HepG2 (cell line): Measurements from ENCODE around the gene STS. TPM values are rescaled to one million over a fixed set of nuclear protein-coding genes. Genes with fewer than 3 reads are reported as not detected.

ENCODE experiments used
- GATA4 ChIP-seq: sonication (generic); IDR thresholded peaks from 2 replicates; pipeline ENCODE4 v1.6.1; 2016; ENCODE audit warnings: antibody characterized with exemption, low read depth, borderline replicate concordance
- GPN1 ChIP-seq: sonication (generic); formaldehyde crosslinking; IDR thresholded peaks from 2 replicates; pipeline ENCODE4 v1.5.1; 2020; ENCODE audit warnings: missing genetic modification reagents, borderline replicate concordance
- HOMEZ ChIP-seq: IDR thresholded peaks from 2 replicates; pipeline ENCODE4 v1.6.1; 2016; ENCODE audit warnings: low read depth
- IRX3 ChIP-seq: sonication (generic); formaldehyde crosslinking; IDR thresholded peaks from 2 replicates; pipeline ENCODE4 v1.8.1; 2023; ENCODE audit warnings: mild to moderate bottlenecking, low read depth, missing genetic modification reagents, borderline replicate concordance
- MYC ChIP-seq: sonication (generic); formaldehyde crosslinking; IDR thresholded peaks from 2 replicates; pipeline ENCODE4 v1.9.0; 2021; ENCODE audit warnings: missing genetic modification reagents, borderline replicate concordance
- NFE2L2 ChIP-seq: fragments of 150-350 bp; IDR thresholded peaks from 2 replicates; pipeline ENCODE4 v1.6.1; 2014; ENCODE audit warnings: low read length
- SALL1 ChIP-seq: sonication (generic); formaldehyde crosslinking; IDR thresholded peaks from 2 replicates; pipeline ENCODE4 v1.8.0; 2022; ENCODE audit warnings: mild to moderate bottlenecking, missing genetic modification reagents
- SOX6 ChIP-seq, 2 experiments: fragments of 450-650 bp in 1 of 2; sonication (generic) in 1 of 2; formaldehyde crosslinking in 1 of 2; IDR thresholded peaks; 2 replicates each; pipeline versions ENCODE4 v1.4.0 to v1.6.1; 2017 to 2020; ENCODE audit warnings: antibody characterized with exemption in 1 of 2, mild to moderate bottlenecking in 1 of 2, missing genetic modification reagents in 1 of 2
- YY1 ChIP-seq: IDR thresholded peaks from 2 replicates; pipeline ENCODE4 v1.6.1; 2011; ENCODE audit warnings: low read length, low read depth, moderate library complexity, mild to moderate bottlenecking; ENCODE audit not compliant: insufficient read depth, insufficient replicate concordance
- ZMYM4 ChIP-seq: sonication (generic); formaldehyde crosslinking; IDR thresholded peaks from 2 replicates; pipeline ENCODE4 v1.8.1; 2023; ENCODE audit warnings: mild to moderate bottlenecking, missing genetic modification reagents
- ZNF335 ChIP-seq: sonication (generic); formaldehyde crosslinking; IDR thresholded peaks from 2 replicates; pipeline ENCODE4 v1.4.0; 2020; ENCODE audit warnings: missing genetic modification reagents
- ZNF367 ChIP-seq: sonication (generic); formaldehyde crosslinking; IDR thresholded peaks from 2 replicates; pipeline ENCODE4 v1.4.0; 2020; ENCODE audit warnings: missing genetic modification reagents, borderline replicate concordance
- polyA plus RNA-seq, 8 experiments: library from polyadenylated mRNA; depleted of rRNA in 3 of 8; stranded (reverse) in 7 of 8; unstranded in 1 of 8; fragments of >200 nt; fragmentation: Illumina TruSeq in 4 of 8; extraction: Trizol in 4 of 8; gene quantifications; 2 replicates each; pipeline versions ENCODE4 v1.2.1 to v1.2.3, GENCODE V29; 2011 to 2016; ENCODE audit warnings: low read depth in 4 of 8, missing spikeins in 1 of 8, mixed read lengths in 1 of 8; ENCODE audit not compliant: insufficient read depth in 1 of 8
- total RNA-seq, 5 experiments: library from RNA; depleted of rRNA; stranded (reverse); fragments of >200 nt; fragmentation: Illumina TruSeq; extraction: Trizol; gene quantifications; 2 replicates each; pipeline ENCODE4 v1.2.3, GENCODE V29; 2016; ENCODE audit warnings: low read depth in 1 of 5
- TF ChIP-seq, protein P1 (sequence below): sonication (generic); formaldehyde crosslinking; IDR thresholded peaks from 2 replicates; pipeline ENCODE4 v1.4.0; 2020; ENCODE audit warnings: mild to moderate bottlenecking, missing genetic modification reagents, borderline replicate concordance
- TF ChIP-seq, protein P2 (sequence below): IDR thresholded peaks from 2 replicates; pipeline ENCODE4 v1.6.1; 2016; ENCODE audit warnings: missing biosample characterization, missing genetic modification reagents, low read depth
- TF ChIP-seq, protein P3 (sequence below): sonication (generic); formaldehyde crosslinking; IDR thresholded peaks from 2 replicates; pipeline ENCODE4 v1.5.0; 2020; ENCODE audit warnings: missing genetic modification reagents, mild to moderate bottlenecking, borderline replicate concordance
- TF ChIP-seq, protein P4 (sequence below): sonication (generic); formaldehyde crosslinking; conservative IDR thresholded peaks from 2 replicates; pipeline ENCODE4 v1.5.0; 2020; ENCODE audit warnings: missing genetic modification reagents

Gene STS
- total and polyA plus RNA-seq, 2 of the 13 experiments (the other 11 are each of a cell fraction or from before 2014, with no cell fraction given), result 0.87 to 1.5 TPM

DNA sequence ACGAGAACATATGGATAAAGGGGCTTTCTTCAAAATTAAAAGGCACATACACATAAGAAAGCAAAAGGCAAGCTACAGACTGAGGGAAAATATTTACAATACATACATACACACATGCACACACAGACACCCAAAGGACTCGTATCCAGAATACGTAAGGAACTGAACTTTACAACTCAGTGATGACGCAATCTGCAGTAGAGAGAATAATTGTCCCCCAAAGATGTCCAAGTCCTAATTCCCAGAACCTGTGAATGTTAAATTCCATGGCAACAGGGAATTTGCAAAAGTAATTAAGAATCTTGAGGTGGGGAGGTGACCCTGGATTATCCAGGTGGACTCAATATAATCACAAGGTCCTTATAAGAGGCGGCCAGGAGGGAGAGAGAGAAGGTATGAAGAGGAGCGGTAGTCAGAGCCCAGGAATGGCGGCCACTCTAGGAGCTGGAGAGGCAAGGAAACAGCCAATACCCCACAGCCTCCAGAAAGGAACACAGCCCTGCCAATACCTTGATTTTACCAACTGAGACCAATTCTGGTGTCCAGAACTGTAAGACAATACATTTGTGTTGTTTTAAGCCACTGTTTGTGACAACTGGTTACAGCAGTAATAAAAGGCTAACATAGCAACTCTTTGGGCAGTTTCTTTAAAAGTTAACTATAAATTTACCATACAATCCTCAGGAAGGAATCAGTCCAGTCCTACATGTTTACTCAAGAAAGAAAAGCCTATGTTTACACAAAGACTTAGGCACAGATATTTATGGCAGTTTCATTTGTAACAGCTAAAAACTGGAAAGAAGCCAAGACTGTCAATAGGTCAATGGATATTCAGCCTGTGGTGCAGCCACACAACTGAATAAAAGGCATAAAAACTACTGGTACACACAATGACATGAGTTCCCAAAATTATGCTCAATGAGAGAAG is 27.3 kb upstream of the STS start (continued):
- TF ChIP-seq, protein P1, sequence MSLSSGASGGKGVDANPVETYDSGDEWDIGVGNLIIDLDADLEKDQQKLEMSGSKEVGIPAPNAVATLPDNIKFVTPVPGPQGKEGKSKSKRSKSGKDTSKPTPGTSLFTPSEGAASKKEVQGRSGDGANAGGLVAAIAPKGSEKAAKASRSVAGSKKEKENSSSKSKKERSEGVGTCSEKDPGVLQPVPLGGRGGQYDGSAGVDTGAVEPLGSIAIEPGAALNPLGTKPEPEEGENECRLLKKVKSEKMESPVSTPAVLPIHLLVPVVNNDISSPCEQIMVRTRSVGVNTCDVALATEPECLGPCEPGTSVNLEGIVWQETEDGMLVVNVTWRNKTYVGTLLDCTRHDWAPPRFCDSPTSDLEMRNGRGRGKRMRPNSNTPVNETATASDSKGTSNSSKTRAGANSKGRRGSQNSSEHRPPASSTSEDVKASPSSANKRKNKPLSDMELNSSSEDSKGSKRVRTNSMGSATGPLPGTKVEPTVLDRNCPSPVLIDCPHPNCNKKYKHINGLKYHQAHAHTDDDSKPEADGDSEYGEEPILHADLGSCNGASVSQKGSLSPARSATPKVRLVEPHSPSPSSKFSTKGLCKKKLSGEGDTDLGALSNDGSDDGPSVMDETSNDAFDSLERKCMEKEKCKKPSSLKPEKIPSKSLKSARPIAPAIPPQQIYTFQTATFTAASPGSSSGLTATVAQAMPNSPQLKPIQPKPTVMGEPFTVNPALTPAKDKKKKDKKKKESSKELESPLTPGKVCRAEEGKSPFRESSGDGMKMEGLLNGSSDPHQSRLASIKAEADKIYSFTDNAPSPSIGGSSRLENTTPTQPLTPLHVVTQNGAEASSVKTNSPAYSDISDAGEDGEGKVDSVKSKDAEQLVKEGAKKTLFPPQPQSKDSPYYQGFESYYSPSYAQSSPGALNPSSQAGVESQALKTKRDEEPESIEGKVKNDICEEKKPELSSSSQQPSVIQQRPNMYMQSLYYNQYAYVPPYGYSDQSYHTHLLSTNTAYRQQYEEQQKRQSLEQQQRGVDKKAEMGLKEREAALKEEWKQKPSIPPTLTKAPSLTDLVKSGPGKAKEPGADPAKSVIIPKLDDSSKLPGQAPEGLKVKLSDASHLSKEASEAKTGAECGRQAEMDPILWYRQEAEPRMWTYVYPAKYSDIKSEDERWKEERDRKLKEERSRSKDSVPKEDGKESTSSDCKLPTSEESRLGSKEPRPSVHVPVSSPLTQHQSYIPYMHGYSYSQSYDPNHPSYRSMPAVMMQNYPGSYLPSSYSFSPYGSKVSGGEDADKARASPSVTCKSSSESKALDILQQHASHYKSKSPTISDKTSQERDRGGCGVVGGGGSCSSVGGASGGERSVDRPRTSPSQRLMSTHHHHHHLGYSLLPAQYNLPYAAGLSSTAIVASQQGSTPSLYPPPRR (CRISPR knock-in tag), result 0 out of 2 replicates have a peak, but pooled peaks have one; percentile 20
- TF ChIP-seq SOX6 (IDR thresholded peaks at IDR 0.05) (no peak), SOX6 (CRISPR knock-in tag; IDR thresholded peaks at IDR 0.05) (peak; percentile 50; the same call in 1 of the 2 replicates), ZNF367 (CRISPR knock-in tag) (no peak), ZNF335 (no peak), HOMEZ (CRISPR knock-in tag) (no peak), GPN1 (CRISPR knock-in tag) (no peak), MYC (no peak), ZMYM4 (CRISPR knock-in tag) (no peak), SALL1 (CRISPR knock-in tag) (peak; percentile 21; the same call in 1 of the 2 replicates), YY1 (no peak), IRX3 (CRISPR knock-in tag) (no peak), GATA4 (no peak), NFE2L2 (no peak)
- TF ChIP-seq, protein P2, sequence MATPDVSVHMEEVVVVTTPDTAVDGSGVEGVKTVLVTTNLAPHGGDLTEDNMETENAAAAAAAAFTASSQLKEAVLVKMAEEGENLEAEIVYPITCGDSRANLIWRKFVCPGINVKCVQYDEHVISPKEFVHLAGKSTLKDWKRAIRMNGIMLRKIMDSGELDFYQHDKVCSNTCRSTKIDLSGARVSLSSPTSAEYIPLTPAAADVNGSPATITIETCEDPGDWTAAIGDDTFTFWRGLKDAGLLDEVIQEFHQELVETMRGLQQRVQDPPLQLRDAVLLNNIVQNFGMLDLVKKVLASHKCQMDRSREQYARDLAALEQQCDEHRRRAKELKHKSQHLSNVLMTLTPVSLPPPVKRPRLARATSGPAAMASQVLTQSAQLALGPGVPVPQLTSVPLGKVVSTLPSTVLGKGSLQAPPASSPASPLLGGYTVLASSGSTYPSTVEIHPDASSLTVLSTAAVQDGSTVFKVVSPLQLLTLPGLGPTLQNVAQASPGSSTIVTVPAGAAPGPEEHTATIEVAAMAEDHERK (CRISPR knock-in tag), result no peak
- TF ChIP-seq, protein P3, sequence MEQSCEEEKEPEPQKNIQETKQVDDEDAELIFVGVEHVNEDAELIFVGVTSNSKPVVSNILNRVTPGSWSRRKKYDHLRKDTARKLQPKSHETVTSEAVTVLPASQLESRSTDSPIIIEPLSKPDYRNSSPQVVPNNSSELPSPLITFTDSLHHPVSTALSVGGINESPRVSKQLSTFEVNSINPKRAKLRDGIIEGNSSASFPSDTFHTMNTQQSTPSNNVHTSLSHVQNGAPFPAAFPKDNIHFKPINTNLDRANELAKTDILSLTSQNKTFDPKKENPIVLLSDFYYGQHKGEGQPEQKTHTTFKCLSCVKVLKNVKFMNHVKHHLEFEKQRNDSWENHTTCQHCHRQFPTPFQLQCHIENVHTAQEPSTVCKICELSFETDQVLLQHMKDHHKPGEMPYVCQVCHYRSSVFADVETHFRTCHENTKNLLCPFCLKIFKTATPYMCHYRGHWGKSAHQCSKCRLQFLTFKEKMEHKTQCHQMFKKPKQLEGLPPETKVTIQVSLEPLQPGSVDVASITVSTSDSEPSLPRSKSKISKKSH, result no peak
- TF ChIP-seq, protein P4, sequence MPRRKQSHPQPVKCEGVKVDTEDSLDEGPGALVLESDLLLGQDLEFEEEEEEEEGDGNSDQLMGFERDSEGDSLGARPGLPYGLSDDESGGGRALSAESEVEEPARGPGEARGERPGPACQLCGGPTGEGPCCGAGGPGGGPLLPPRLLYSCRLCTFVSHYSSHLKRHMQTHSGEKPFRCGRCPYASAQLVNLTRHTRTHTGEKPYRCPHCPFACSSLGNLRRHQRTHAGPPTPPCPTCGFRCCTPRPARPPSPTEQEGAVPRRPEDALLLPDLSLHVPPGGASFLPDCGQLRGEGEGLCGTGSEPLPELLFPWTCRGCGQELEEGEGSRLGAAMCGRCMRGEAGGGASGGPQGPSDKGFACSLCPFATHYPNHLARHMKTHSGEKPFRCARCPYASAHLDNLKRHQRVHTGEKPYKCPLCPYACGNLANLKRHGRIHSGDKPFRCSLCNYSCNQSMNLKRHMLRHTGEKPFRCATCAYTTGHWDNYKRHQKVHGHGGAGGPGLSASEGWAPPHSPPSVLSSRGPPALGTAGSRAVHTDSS (CRISPR knock-in tag), result no peak
